Urinary bladder (tissue), 4 donors: ENCODE results near the gene RPL27A. TPM values are rescaled to one million over a fixed set of nuclear protein-coding genes. Genes with fewer than 3 reads are reported as not detected.

ENCODE experiments used
- DNase-seq: peaks from one replicate; pipeline ENCODE4 v3.0.0-alpha.2; 2015; ENCODE audit errors: extremely low spot score
- H3K27ac ChIP-seq: one replicate; pipeline ENCODE4 v1.5.1; 2013; ENCODE audit warnings: low read depth, mild to moderate bottlenecking, moderate library complexity
- H3K36me3 ChIP-seq: one replicate; pipeline ENCODE4 v1.6.1; 2013; ENCODE audit warnings: mild to moderate bottlenecking, moderate library complexity; ENCODE audit not compliant: insufficient read depth
- H3K4me1 ChIP-seq: one replicate; pipeline ENCODE4 v1.6.1; 2013; ENCODE audit warnings: mild to moderate bottlenecking, moderate library complexity; ENCODE audit not compliant: insufficient read depth
- H3K4me3 ChIP-seq: one replicate; pipeline ENCODE4 v1.5.1; 2013; ENCODE audit warnings: low read depth, low read length
- WGBS: extraction: QIAGEN DNeasy Blood & Tissue Kit; methylation state at CpG from one replicate; pipeline ENCODE4 v1.1.7; 2013; 5-methylcytosine and 5-hydroxymethylcytosine counted together
- polyA plus RNA-seq: library from polyadenylated mRNA; stranded (reverse); fragments of 200-250 nt; gene quantifications from one replicate; pipeline ENCODE4 v1.2.3, GENCODE V29; 2013
- total RNA-seq: library from RNA; depleted of rRNA; stranded (reverse); fragments of >200 nt; gene quantifications from one replicate; pipeline ENCODE4 v1.2.3, GENCODE V29; 2014
- donor health status: healthy with polysubstance abuse.
- donor health status: healthy.

Gene RPL27A
- total and polyA plus RNA-seq, 2 donors: 674 to 2,792 TPM

GRCh38 chr11:8698379-8698851, 15.8 kb downstream of the RPL27A start:
- Histone ChIP-seq H3K36me3 (peaks cover 3% of the 10 kb centered on the region), H3K27ac (no peak overlapping the region)
- WGBS: 80% methylated on average over 5 of the region's 5 CpGs

GRCh38 chr11:8698917-8699441, 16.4 kb downstream of the RPL27A start:
- Histone ChIP-seq H3K27ac (no peak overlapping the region), H3K36me3 (peaks cover 3% of the 10 kb centered on the region), H3K4me3 (no peak overlapping the region), H3K4me1 (no peaks in the 10 kb centered on the region)
- DNase-seq: no peak
- 62% methylated on average over 11 of the region's 11 CpGs for WGBS

More at GRCh38 chr11:8698379-8698851, 15.8 kb downstream of the RPL27A start:
- no peak for DNase-seq
- Histone ChIP-seq H3K4me1 (no peaks in the 10 kb centered on the region), H3K4me3 (no peak overlapping the region)

GRCh38 chr11:8699903-8700302, 17.3 kb downstream of the RPL27A start:
- Histone ChIP-seq H3K4me3 (no peak overlapping the region), H3K36me3 (peaks cover 3% of the 10 kb centered on the region), H3K4me1 (no peaks in the 10 kb centered on the region), H3K27ac (no peak overlapping the region)
- 33% methylated on average over 3 of the region's 3 CpGs for WGBS
- no peak for DNase-seq

- Histone ChIP-seq H3K4me1 (no peaks in the 10 kb centered on the region), H3K36me3 (peaks cover 3% of the 10 kb centered on the region), H3K4me3 (no peak overlapping the region), H3K27ac (no peak overlapping the region)
- WGBS: 85% methylated on average over 10 of the region's 10 CpGs
- no peak for DNase-seq
These were observed 19.5 kb downstream of the RPL27A start for GRCh38 chr11:8701891-8702597.

GRCh38 chr11:8702598-8702915, 20.0 kb downstream of the RPL27A start:
- Histone ChIP-seq H3K4me1 (no peaks in the 10 kb centered on the region), H3K27ac (no peak overlapping the region), H3K4me3 (no peak overlapping the region), H3K36me3 (no peaks in the 10 kb centered on the region)
- no peak for DNase-seq
- 92% methylated on average over 14 of the region's 14 CpGs for WGBS

- H3K4me1 ChIP-seq: no peaks in the 10 kb centered on the region
- no peak for DNase-seq
- WGBS: 95% methylated on average over 2 of the region's 2 CpGs
- no peak overlapping the region for H3K27ac ChIP-seq
- H3K36me3 ChIP-seq: no peaks in the 10 kb centered on the region
- no peak overlapping the region for H3K4me3 ChIP-seq
These were observed 21.5 kb downstream of the RPL27A start for GRCh38 chr11:8704136-8704535.

GRCh38 chr11:8705146-8705545, 22.6 kb downstream of the RPL27A start:
- no peaks in the 10 kb centered on the region for H3K36me3 ChIP-seq
- H3K4me1 ChIP-seq: no peaks in the 10 kb centered on the region
- WGBS: 91% methylated on average over 5 of the region's 5 CpGs
- no peak for DNase-seq
- H3K4me3 ChIP-seq: no peak overlapping the region
- H3K27ac ChIP-seq: no peak overlapping the region

- Histone ChIP-seq H3K4me3 (no peak overlapping the region), H3K36me3 (no peaks in the 10 kb centered on the region), H3K27ac (peak overlapping the region; percentile 53), H3K4me1 (no peaks in the 10 kb centered on the region)
- no peak for DNase-seq
- 92% methylated on average over 14 of the region's 14 CpGs for WGBS
These were observed 24.3 kb downstream of the RPL27A start for GRCh38 chr11:8706673-8707432.

GRCh38 chr11:8707541-8708191, 25.1 kb downstream of the RPL27A start:
- H3K36me3 ChIP-seq: no peaks in the 10 kb centered on the region
- no peak overlapping the region for H3K4me3 ChIP-seq
- no peak for DNase-seq
- peak overlapping the region; percentile 53 for H3K27ac ChIP-seq
- 43% methylated on average over 10 of the region's 10 CpGs for WGBS
- H3K4me1 ChIP-seq: no peaks in the 10 kb centered on the region

- DNase-seq: peak; percentile 74
- Histone ChIP-seq H3K27ac (peak overlapping the region; percentile 70), H3K4me3 (no peak overlapping the region), H3K4me1 (no peaks in the 10 kb centered on the region), H3K36me3 (no peaks in the 10 kb centered on the region)
- WGBS: 27% methylated on average over 12 of the region's 12 CpGs
These were observed 26.5 kb downstream of the RPL27A start for GRCh38 chr11:8709002-8709672.

GRCh38 chr11:8709777-8710176, 27.2 kb downstream of the RPL27A start:
- Histone ChIP-seq H3K27ac (no peak overlapping the region), H3K36me3 (no peaks in the 10 kb centered on the region), H3K4me1 (no peaks in the 10 kb centered on the region), H3K4me3 (no peak overlapping the region)
- DNase-seq: no peak
- WGBS: 60% methylated on average over 4 of the region's 4 CpGs

- Histone ChIP-seq H3K4me1 (no peaks in the 10 kb centered on the region), H3K36me3 (no peaks in the 10 kb centered on the region), H3K27ac (no peak overlapping the region), H3K4me3 (no peak overlapping the region)
- WGBS: 72% methylated on average over 5 of the region's 5 CpGs
- DNase-seq: no peak
These were observed 29.4 kb downstream of the RPL27A start for GRCh38 chr11:8711895-8712442.

- DNase-seq: no peak
- Histone ChIP-seq H3K4me3 (no peak overlapping the region), H3K4me1 (no peaks in the 10 kb centered on the region), H3K27ac (no peak overlapping the region), H3K36me3 (no peaks in the 10 kb centered on the region)
- 97% methylated on average over 12 of the region's 12 CpGs for WGBS
These were observed 29.9 kb downstream of the RPL27A start for GRCh38 chr11:8712506-8712905.
